GM19324 (cell line): ENCODE measurements around the gene MGLL.

ENCODE experiments used
- ATAC-seq: cut with Tn5 transposase; IDR thresholded peaks from one replicate; pipeline ENCODE4 v1.9.1; 2021; ENCODE audit warnings: mild to moderate bottlenecking, moderate library complexity; ENCODE audit not compliant: unreplicated experiment, low FRiP score

Gene MGLL

GRCh38 chr3:127791221-127791913 is 30.9 kb downstream of the MGLL start:
- peak; percentile 53 for ATAC-seq

- ATAC-seq: no peak
Observed at GRCh38 chr3:127790882-127791183, 31.5 kb downstream of the MGLL start.

- ATAC-seq: no peak
Observed at GRCh38 chr3:127789990-127790881, 32.1 kb downstream of the MGLL start.

- ATAC-seq: no peak
Observed at GRCh38 chr3:127789051-127789450, 33.3 kb downstream of the MGLL start.

- ATAC-seq: no peak
Observed at GRCh38 chr3:127788451-127788909, 33.8 kb downstream of the MGLL start.

GRCh38 chr3:127787571-127788365 is 34.5 kb downstream of the MGLL start:
- no peak for ATAC-seq

GRCh38 chr3:127787071-127787490 is 35.2 kb downstream of the MGLL start:
- no peak for ATAC-seq

GRCh38 chr3:127786353-127787070 is 35.8 kb downstream of the MGLL start:
- no peak for ATAC-seq

- ATAC-seq: no peak
Observed at GRCh38 chr3:127785711-127786265, 36.5 kb downstream of the MGLL start.

GRCh38 chr3:127784865-127785710 is 37.2 kb downstream of the MGLL start:
- ATAC-seq: no peak

GRCh38 chr3:127784283-127784682 is 38.0 kb downstream of the MGLL start:
- ATAC-seq: no peak

GRCh38 chr3:127783642-127784160 is 38.6 kb downstream of the MGLL start:
- no peak for ATAC-seq

- ATAC-seq: no peak
Observed at GRCh38 chr3:127783166-127783565, 39.1 kb downstream of the MGLL start.

GRCh38 chr3:127781411-127782001 is 40.8 kb downstream of the MGLL start:
- no peak for ATAC-seq

GRCh38 chr3:127780536-127781400 is 41.5 kb downstream of the MGLL start:
- ATAC-seq: no peak

GRCh38 chr3:127779747-127780146 is 42.6 kb downstream of the MGLL start:
- ATAC-seq: no peak

- ATAC-seq: no peak
Observed at GRCh38 chr3:127777921-127778656, 44.2 kb downstream of the MGLL start.
